ENCODE data around the gene PAK1IP1.
"Not testable (repeated sequence)": the region's sequence is repeated elsewhere in the genome, so short reads cannot be mapped to it uniquely, and the experiment has no call there.

The PAK1IP1 gene

DNA sequence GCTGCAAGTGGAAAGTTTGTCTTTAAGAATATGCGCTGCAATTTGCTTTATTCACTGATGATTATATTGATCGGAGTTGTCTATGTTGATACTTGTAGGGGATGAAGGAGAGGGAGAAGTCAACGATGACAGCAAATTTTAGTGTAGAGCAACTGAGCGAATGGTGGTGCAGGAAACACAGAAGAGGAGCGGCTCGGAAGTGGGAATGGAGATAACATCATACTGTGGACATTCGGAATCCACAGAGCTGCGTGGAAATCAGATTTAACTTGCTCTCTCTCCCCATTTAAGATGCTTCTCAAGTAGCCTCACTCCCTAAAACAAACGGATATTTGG is 52.1 kb downstream of the PAK1IP1 start:
- no peak for DNase-seq

DNA sequence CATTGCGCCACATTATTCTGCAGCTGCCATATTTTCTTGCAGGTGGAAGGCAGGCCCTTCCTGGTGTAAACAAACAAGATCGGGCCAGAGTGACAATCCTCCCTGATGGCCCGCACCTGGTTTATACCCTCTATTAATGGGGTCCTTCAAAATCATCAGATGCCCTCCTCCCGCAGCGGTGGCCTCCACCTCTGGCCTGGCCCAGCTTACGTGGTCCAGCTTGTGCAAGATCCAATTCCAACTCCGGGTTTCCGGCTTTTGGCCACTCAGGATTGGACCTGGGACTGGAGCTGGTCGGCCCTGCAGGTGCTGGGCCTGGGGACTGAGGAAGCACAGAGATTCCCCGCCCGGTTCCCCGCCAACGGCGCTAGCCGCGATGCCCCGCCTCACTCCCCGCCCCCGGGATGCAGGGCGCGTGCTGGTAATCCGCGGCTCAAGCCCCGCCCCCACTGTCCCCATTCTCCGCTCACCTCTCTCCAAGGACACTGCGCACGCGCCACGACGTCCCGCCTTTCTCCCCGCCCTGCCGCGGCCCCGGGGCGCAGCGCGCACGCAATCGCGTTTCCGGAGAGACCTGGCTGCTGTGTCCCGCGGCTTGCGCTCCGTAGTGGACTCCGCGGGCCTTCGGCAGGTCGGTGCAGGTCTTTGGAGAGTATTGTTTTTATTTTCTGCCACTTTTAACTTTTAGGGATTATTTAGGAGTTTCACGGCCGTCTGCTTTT is 52.6 kb downstream of the PAK1IP1 start, which contains the start of gene TMEM14B:
TMEM14B (plus strand) TSS at position 555 of the 722 bp plus-strand sequence. CDS start 1,441 bp downstream, outside the sequence.
- peak; percentile 100 for DNase-seq

DNA sequence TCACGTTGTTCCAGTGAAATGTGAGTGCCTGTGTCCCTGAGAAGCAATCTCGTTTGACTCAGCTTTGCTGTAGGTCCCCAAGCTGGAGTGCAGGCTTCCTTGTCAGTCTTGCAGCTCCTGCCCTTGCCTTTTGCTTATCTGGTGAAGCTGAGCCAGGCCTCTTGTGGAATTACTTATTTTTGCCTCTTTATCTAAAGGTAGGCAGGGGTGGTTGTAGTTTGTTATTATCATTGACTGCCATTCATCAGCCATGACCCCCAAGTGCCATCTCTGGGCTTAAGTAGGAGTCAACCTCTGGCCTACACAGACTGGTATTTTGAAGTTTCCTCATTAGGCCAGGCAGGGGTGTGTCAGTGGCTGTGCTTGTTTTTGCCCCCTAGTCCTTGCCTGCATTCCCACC is 55.0 kb downstream of the PAK1IP1 start:
- DNase-seq: no peak

DNA sequence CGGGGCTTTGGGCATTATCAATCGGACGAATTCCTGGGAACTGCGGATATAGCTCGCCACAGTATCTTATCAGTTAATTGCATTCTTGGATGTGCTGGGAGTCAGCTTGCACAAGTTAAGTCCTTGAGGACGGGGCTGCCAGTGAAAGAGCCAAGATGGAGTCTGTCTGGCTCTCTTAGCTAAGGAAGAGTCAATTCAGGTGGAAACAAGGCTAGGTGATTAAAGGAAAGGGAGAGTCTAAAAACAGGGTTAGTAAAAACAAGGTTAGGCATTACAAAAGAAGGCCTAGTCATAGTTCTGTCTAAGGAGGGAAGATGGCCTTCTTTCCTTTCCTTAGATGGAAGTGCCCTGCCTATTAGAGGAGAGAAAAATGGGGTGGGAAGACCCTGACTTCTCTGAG is 55.8 kb downstream of the PAK1IP1 start:
- not testable (repeated sequence) for DNase-seq

DNA sequence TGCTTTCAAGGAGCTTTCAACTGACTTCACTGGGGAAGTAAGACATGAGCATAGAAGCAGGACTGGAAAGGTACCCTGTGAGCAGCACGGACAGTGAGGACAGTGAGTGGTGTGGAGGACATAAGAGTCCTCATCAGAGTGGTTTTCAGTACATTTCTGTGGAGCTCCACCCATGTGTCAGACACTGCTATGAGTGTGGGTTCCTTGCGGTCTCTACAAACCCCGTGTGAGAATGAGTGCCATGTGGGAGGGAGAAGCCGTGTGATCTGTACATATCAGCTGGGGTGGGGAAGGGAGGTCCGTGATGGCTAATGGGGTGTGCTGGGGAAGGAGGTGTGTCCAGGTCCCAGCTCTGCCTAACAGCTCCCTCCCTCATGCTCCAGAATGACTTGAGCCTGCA is 57.0 kb downstream of the PAK1IP1 start:
- not testable (repeated sequence) for DNase-seq

DNA sequence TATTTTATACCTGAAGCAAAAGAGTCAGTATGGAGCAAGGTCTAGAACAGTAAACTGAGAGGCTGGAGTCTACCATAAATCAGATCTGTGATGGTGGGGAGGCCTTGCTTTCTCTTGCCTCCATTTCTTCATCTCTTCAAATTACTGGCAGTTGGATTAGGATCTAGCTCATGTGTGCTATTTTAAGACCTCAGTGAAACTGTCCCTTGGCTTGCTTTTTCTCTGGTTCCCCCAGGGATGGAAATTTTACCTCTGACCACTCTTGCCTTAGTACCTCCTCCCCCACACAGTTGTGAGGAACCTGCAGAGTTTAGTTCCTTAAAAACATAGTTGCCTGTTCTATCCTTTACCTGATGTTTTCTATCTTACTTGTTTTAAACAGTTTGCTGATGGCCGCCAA is 61.3 kb downstream of the PAK1IP1 start:
- no peak for DNase-seq
